EL (cell line): Measurements from ENCODE around the gene GRHPR.

ENCODE experiments used
- DNase-seq: peaks from one replicate; pipeline ENCODE4 v3.0.0-alpha.2; 2016

The GRHPR gene

DNA sequence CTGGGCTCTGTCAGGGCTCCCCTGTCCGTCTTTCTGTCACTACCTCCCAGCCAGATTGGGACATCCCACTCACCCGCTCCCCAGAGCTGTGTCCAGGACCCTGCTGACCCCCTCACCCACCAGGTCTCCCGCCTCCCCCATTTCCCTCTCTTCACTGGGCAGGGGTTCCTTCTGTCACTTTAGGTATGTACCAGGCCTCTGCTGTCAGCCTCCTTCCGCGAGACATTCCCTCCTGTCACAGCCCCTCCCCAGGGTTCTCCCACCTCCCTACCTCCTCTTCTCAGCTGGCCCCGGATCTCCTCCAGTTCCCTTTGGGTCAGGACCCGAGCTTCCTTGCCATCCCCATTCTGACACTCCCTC is 63.7 kb downstream of the GRHPR start:
- no peak for DNase-seq
